ENCODE results near the gene MRAP2.

MRAP2 gene

GRCh38 chr6:84136364-84137050, 102.9 kb downstream of the MRAP2 start:
- no peak for DNase-seq

GRCh38 chr6:84137051-84137375, 103.4 kb downstream of the MRAP2 start:
- no peak for DNase-seq

- DNase-seq = no peak
These were observed 104.5 kb downstream of the MRAP2 start for GRCh38 chr6:84137989-84138575.

- DNase-seq = no peak
These were observed 105.7 kb downstream of the MRAP2 start for GRCh38 chr6:84139311-84139710.

Data from suppressor macrophage (primary cell).